ENCODE data around the gene VSIG2.

GRCh38 chr11:124751741-124752470 is at the start of gene VSIG2:
- no peak for TF ChIP-seq EZH2 (IDR thresholded peaks at IDR 0.05; ENCODE audit: low read length, missing control alignments)
- TF ChIP-seq, protein P1, sequence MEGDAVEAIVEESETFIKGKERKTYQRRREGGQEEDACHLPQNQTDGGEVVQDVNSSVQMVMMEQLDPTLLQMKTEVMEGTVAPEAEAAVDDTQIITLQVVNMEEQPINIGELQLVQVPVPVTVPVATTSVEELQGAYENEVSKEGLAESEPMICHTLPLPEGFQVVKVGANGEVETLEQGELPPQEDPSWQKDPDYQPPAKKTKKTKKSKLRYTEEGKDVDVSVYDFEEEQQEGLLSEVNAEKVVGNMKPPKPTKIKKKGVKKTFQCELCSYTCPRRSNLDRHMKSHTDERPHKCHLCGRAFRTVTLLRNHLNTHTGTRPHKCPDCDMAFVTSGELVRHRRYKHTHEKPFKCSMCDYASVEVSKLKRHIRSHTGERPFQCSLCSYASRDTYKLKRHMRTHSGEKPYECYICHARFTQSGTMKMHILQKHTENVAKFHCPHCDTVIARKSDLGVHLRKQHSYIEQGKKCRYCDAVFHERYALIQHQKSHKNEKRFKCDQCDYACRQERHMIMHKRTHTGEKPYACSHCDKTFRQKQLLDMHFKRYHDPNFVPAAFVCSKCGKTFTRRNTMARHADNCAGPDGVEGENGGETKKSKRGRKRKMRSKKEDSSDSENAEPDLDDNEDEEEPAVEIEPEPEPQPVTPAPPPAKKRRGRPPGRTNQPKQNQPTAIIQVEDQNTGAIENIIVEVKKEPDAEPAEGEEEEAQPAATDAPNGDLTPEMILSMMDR (conservative IDR thresholded peaks at IDR 0.05 in 1 of 2, IDR thresholded peaks at IDR 0.05 in 1 of 2; ENCODE audit: low read depth in 1 of 2, low read length in 2 of 2) = no peak

All from fibroblast of lung (primary cell).